GM19099 (cell line): ENCODE measurements around the gene ZNF169.
"Not testable (repeated sequence)": the region's sequence is repeated elsewhere in the genome, so short reads cannot be mapped to it uniquely, and the experiment has no call there.

ENCODE experiments used
- POLR2A ChIP-seq: IDR thresholded peaks from 3 replicates; pipeline ENCODE4 v1.6.1; 2011; ENCODE audit warnings: low read depth; ENCODE audit not compliant: insufficient read length; ENCODE audit errors: extremely low read depth

Gene ZNF169

GRCh38 chr9:94286116-94286515 is 27.0 kb downstream of the ZNF169 start:
- TF ChIP-seq POLR2A, result no peak

DNA sequence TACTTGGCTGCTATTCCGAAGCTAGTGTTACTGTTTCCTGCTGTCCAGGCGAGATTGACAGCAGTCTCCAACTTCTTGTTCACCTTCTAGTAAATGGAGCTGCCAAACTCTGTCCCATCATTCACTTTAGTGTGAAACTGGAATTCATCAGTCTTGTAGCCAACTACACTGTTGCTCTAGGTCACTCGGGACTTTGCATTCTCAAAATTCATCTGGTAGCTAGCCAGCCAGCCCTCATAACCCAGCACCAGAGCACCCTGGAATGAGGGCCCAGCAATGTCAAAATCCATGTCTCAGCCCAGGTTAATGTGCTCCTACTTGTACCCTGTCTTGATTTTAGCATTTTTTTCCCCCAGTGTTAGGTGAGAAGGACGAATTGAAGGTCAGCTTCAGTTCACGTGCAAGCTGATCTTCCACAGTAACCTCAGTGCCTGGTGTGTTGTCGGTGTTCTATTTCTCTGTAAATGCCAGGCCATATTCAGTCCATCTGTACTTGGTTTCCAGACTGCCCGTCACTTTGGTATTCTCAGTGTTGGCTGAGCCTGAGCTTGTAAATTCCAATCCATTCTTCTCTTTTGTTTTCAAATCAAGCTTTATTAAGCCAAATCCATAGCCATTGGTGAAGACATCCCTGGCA is 28.9 kb downstream of the ZNF169 start:
- TF ChIP-seq POLR2A, result no peak

- TF ChIP-seq POLR2A, result no peak
These were observed 30.6 kb downstream of the ZNF169 start for GRCh38 chr9:94289691-94290090.

GRCh38 chr9:94298949-94299599 is 40.0 kb downstream of the ZNF169 start:
- no peak for TF ChIP-seq POLR2A

DNA sequence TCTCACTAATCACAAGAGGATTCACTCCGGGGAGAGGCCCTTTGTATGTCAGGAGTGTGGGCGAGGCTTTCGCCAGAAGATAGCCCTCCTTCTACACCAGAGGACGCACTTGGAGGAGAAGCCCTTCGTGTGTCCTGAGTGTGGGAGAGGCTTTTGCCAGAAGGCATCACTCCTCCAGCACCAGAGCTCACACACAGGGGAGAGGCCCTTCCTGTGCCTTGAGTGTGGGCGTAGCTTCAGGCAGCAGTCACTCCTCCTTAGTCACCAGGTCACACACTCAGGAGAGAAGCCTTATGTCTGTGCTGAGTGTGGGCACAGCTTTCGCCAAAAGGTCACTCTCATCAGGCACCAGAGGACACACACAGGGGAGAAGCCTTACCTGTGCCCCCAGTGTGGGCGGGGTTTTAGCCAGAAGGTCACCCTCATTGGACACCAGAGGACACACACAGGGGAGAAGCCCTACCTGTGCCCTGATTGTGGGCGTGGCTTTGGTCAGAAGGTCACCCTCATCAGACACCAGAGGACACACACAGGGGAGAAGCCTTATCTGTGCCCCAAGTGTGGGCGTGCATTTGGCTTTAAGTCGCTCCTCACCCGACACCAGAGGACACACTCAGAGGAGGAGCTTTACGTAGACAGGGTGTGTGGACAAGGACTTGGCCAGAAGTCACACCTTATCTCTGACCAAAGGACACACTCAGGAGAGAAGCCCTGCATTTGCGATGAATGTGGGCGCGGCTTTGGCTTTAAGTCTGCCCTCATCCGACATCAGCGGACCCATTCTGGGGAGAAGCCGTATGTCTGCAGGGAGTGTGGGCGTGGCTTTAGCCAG is 41.6 kb downstream of the ZNF169 start:
- no peak for TF ChIP-seq POLR2A

GRCh38 chr9:94301583-94301982 is 42.5 kb downstream of the ZNF169 start:
- TF ChIP-seq POLR2A, result no peak

- no peak for TF ChIP-seq POLR2A
These were observed 43.3 kb downstream of the ZNF169 start for GRCh38 chr9:94302426-94302825.

DNA sequence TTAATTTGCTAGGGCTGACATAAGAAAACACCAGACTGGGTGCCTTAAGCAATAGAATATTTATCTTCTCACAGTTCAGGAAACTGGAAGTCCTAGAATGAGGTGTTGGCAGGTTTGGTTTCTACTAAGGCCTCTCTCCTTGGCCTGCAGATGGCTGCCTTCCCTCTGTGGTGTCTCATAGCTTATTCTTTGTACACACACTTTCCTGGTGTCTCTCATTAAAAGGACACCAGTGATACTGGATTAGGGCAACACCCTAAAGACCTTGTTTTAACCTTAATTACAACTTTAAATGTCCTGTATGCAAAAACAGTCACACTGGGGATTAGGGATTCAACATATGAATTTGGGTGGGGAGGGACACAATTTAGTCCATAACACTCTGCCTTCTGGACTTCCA is 44.2 kb downstream of the ZNF169 start:
- TF ChIP-seq POLR2A, result no peak

- not testable (repeated sequence) for TF ChIP-seq POLR2A
These were observed 69.4 kb downstream of the ZNF169 start, which contains the start of gene NUTM2F for GRCh38 chr9:94328544-94328943. NUTM2F (minus strand) TSS chr9:94328644; CDS start chr9:94328623, 21 bp downstream.
